ENCODE measurements around the gene ASCC1.

ASCC1 gene

GRCh38 chr10:72066318-72067284 lies 149.5 kb downstream of the ASCC1 start:
- TF ChIP-seq PAX5 (IDR thresholded peaks at IDR 0.05; ENCODE audit: insufficient read depth, low read length, severe bottlenecking) (no peak), POLR2AphosphoS5 (IDR thresholded peaks at IDR 0.05; ENCODE audit: low read depth, low read length) (no peak), TAF1 (IDR thresholded peaks at IDR 0.05; ENCODE audit: low read depth, low read length) (no peak), POLR2A (IDR thresholded peaks at IDR 0.05; ENCODE audit: low read depth, low read length) (no peak), POU2F2 (IDR thresholded peaks at IDR 0.05; ENCODE audit: low read depth, low read length) (no peak), SPI1 (IDR thresholded peaks at IDR 0.05; ENCODE audit: low read depth, low read length) (no peak)
- FAIRE-seq (no peak), DNase-seq (ENCODE audit: insufficient read length, low spot score) (no peak)

GRCh38 chr10:72065439-72066025 lies 150.5 kb downstream of the ASCC1 start:
- DNase-seq (ENCODE audit: insufficient read length, low spot score) (no peak), FAIRE-seq (no peak)
- TF ChIP-seq SPI1 (IDR thresholded peaks at IDR 0.05; ENCODE audit: low read depth, low read length), result no peak
- no peak for TF ChIP-seq POLR2A (IDR thresholded peaks at IDR 0.05; ENCODE audit: low read depth, low read length)
- TF ChIP-seq POU2F2 (IDR thresholded peaks at IDR 0.05; ENCODE audit: low read depth, low read length), result no peak
- no peak for TF ChIP-seq POLR2AphosphoS5 (IDR thresholded peaks at IDR 0.05; ENCODE audit: low read depth, low read length)
- TF ChIP-seq PAX5 (IDR thresholded peaks at IDR 0.05; ENCODE audit: insufficient read depth, low read length, severe bottlenecking), result no peak
- TF ChIP-seq TAF1 (IDR thresholded peaks at IDR 0.05; ENCODE audit: low read depth, low read length), result no peak

GRCh38 chr10:72063703-72064391 lies 152.2 kb downstream of the ASCC1 start:
- no peak for DNase-seq (ENCODE audit: insufficient read length, low spot score)
- no peak for FAIRE-seq
- no peak for TF ChIP-seq PAX5 (IDR thresholded peaks at IDR 0.05; ENCODE audit: insufficient read depth, low read length, severe bottlenecking)

DNA sequence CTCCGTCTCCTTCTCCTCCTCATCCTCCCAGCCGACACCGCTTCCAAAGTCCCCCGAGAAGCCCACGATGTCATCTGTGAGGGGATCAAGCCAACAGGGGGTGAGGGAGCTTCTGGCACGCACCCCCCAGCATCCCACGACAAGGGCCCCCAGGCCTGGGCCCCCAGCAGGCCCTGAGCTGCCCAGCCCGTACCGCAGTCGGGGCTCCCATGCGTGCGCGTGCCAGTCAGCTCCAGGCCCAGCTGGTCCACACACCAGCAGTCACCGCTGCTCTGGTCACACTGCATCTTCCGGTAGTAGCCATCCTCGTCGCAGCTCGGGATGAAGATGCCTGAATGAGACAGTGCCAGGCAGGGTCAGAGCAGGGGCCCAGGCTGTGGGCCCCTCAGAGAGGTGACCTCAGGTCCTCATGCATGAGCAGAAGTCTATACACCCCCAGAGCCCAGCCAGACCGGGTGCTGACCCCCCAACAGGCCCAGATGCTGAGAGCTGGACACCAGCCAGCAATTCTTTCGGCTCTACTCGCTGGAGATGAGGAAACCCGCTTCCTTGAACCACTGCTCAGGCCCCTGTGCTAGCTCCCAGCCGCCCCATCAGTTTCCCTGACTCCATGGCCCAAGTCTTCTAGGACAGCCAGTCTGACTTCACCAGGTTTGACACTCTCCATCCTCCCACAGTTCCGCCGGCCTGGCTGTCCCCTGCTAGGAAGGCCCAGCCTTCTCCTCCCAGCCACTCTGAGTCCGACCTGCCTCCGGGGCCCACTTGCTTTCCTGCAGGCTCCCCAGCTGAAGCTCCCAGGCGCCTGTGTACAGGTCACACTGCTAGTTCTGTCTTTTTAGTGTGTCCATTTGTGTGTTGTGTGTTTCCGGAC lies 153.0 kb downstream of the ASCC1 start:
- DNase-seq (ENCODE audit: insufficient read length, low spot score) (no peak), FAIRE-seq (no peak)
- TF ChIP-seq POU2F2 (IDR thresholded peaks at IDR 0.05; ENCODE audit: low read depth, low read length), result no peak
- no peak for TF ChIP-seq SPI1 (IDR thresholded peaks at IDR 0.05; ENCODE audit: low read depth, low read length)
- TF ChIP-seq TAF1 (IDR thresholded peaks at IDR 0.05; ENCODE audit: low read depth, low read length), result no peak
- TF ChIP-seq PAX5 (IDR thresholded peaks at IDR 0.05; ENCODE audit: insufficient read depth, low read length, severe bottlenecking), result no peak
- TF ChIP-seq POLR2A (IDR thresholded peaks at IDR 0.05; ENCODE audit: low read depth, low read length), result no peak
- no peak for TF ChIP-seq POLR2AphosphoS5 (IDR thresholded peaks at IDR 0.05; ENCODE audit: low read depth, low read length)

- DNase-seq (ENCODE audit: insufficient read length, low spot score), result no peak
- TF ChIP-seq PAX5 (IDR thresholded peaks at IDR 0.05; ENCODE audit: insufficient read depth, low read length, severe bottlenecking) (no peak), SPI1 (IDR thresholded peaks at IDR 0.05; ENCODE audit: low read depth, low read length) (no peak), POU2F2 (IDR thresholded peaks at IDR 0.05; ENCODE audit: low read depth, low read length) (no peak), TAF1 (IDR thresholded peaks at IDR 0.05; ENCODE audit: low read depth, low read length) (no peak), POLR2AphosphoS5 (IDR thresholded peaks at IDR 0.05; ENCODE audit: low read depth, low read length) (no peak), POLR2A (IDR thresholded peaks at IDR 0.05; ENCODE audit: low read depth, low read length) (no peak)
- no peak for FAIRE-seq
These were observed 153.7 kb downstream of the ASCC1 start for GRCh38 chr10:72062382-72062781.

DNA sequence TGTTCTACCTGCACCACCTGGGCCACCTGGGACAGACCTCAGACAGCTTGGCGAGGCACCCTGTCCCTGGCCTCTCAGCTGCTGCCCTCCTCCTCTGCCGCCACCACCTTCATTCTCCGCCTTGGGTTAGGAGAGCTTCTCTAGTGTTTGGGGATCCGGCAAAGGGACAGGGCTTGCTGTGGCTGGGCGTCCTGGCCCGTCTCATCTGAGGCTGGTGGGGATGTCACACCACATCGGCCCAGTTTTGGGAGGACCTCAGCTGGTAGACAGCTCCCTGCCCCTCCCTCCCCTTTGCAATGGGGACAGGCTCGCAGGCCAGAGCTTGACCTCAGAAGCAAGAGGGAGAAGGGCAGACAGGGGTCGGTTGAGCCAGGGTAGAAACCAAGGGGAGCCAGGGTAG lies 154.1 kb downstream of the ASCC1 start:
- DNase-seq (ENCODE audit: insufficient read length, low spot score), result no peak
- no peak for FAIRE-seq
- TF ChIP-seq PAX5 (IDR thresholded peaks at IDR 0.05; ENCODE audit: insufficient read depth, low read length, severe bottlenecking) (no peak), POU2F2 (IDR thresholded peaks at IDR 0.05; ENCODE audit: low read depth, low read length) (no peak), POLR2AphosphoS5 (IDR thresholded peaks at IDR 0.05; ENCODE audit: low read depth, low read length) (no peak), TAF1 (IDR thresholded peaks at IDR 0.05; ENCODE audit: low read depth, low read length) (no peak), SPI1 (IDR thresholded peaks at IDR 0.05; ENCODE audit: low read depth, low read length) (no peak), POLR2A (IDR thresholded peaks at IDR 0.05; ENCODE audit: low read depth, low read length) (no peak)

DNA sequence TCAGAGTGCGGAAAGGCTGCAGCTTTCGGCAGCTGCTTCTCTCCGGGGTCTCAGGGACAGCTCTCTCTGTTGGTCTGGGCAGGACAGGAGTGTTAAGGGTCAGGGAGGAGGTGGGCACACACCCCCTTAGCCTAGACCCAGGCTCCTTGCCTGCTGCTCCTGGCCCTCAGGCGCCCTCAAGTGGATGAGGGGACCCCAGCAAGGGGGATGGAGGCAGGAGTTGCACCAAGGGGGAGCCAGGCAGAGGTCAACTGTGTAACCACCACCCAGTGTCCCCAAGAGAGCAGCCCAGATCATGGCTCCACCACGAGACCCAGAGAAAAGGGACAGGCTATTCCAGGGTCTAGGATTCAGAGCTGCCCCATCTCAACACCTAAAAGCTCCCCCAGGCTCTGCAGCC lies 154.6 kb downstream of the ASCC1 start:
- DNase-seq (ENCODE audit: insufficient read length, low spot score) (no peak), FAIRE-seq (no peak)
- TF ChIP-seq PAX5 (IDR thresholded peaks at IDR 0.05; ENCODE audit: insufficient read depth, low read length, severe bottlenecking) (no peak), POU2F2 (IDR thresholded peaks at IDR 0.05; ENCODE audit: low read depth, low read length) (no peak), POLR2A (IDR thresholded peaks at IDR 0.05; ENCODE audit: low read depth, low read length) (no peak), SPI1 (IDR thresholded peaks at IDR 0.05; ENCODE audit: low read depth, low read length) (no peak), POLR2AphosphoS5 (IDR thresholded peaks at IDR 0.05; ENCODE audit: low read depth, low read length) (no peak), TAF1 (IDR thresholded peaks at IDR 0.05; ENCODE audit: low read depth, low read length) (no peak)

DNA sequence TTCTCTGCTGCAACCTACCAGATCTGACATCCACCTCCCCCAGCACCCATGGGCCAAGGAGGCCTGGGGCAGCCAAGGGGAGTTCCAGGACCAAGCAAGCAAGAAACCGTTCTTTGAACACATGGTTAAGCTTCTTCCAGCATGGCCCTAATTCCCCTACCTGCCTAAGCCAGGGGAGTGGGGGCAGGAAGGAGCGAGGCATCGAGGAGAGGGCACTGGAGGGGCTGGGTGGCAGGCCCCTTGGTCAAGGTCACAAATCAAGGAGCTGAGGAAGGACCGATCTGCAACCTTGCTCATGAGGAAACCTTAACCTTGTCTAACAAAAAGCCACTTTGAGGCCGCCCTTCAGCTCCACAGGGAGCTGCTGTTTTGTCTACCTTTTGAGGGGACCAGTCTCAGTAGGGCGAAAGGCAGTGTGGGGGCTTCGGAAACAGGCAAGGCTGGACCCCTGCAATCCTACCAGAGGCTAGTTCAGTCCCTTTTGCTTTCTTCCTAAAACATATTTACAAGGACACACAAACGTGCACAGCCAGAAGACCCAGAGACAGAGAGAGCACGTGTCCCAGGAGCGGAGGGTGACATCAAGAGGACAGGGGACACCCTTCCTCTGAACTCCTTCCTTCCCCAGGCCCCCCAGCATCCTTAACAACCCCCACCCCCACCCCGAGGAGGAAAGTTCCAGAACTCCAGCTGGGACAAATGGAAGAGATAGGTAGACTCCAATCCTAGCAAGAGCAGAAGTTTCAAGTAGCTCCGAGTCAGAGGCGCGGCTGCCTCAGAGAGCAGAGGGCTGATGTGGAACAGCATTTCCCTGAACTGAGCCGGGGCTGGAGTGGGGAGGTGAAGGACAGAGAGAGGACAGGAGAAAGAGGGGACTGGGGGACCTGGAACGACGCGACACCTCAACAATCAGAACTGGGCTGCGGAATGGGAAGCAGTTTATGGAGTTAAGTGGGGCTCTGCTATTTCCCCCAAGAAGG lies 155.9 kb downstream of the ASCC1 start:
- DNase-seq (ENCODE audit: insufficient read length, low spot score) (no peak), FAIRE-seq (no peak)
- no peak for TF ChIP-seq PAX5 (IDR thresholded peaks at IDR 0.05; ENCODE audit: insufficient read depth, low read length, severe bottlenecking)
- TF ChIP-seq SPI1 (IDR thresholded peaks at IDR 0.05; ENCODE audit: low read depth, low read length), result no peak
- no peak for TF ChIP-seq POLR2A (IDR thresholded peaks at IDR 0.05; ENCODE audit: low read depth, low read length)
- TF ChIP-seq POU2F2 (IDR thresholded peaks at IDR 0.05; ENCODE audit: low read depth, low read length), result no peak
- no peak for TF ChIP-seq TAF1 (IDR thresholded peaks at IDR 0.05; ENCODE audit: low read depth, low read length)
- TF ChIP-seq POLR2AphosphoS5 (IDR thresholded peaks at IDR 0.05; ENCODE audit: low read depth, low read length), result no peak

All from GM12891 (cell line).